UCSD-AML1 (cell line): ENCODE results near the gene PNKD.
"Not testable (repeated sequence)": the region's sequence is repeated elsewhere in the genome, so short reads cannot be mapped to it uniquely, and the experiment has no call there.

Experiments used
- DNase-seq: peaks from one replicate; lab custom pipeline; 2025; ENCODE audit not compliant: unreplicated experiment; lab: John Stamatoyannopoulos, UW

The PNKD gene

GRCh38 chr2:218314764-218315163 is 44.4 kb downstream of the PNKD start:
- DNase-seq, result not testable (repeated sequence)

GRCh38 chr2:218315397-218315796 is 45.1 kb downstream of the PNKD start:
- no peak for DNase-seq

GRCh38 chr2:218317303-218317630 is 46.9 kb downstream of the PNKD start:
- DNase-seq, result no peak

- no peak for DNase-seq
Measured at GRCh38 chr2:218317835-218318234, 47.5 kb downstream of the PNKD start.

- no peak for DNase-seq
Measured at GRCh38 chr2:218318241-218318640, 47.9 kb downstream of the PNKD start.

- no peak for DNase-seq
Measured at GRCh38 chr2:218319813-218320365, 49.6 kb downstream of the PNKD start.

GRCh38 chr2:218320704-218321336 is 50.5 kb downstream of the PNKD start:
- no peak for DNase-seq

GRCh38 chr2:218322768-218323525 is 52.6 kb downstream of the PNKD start:
- peak; percentile 93 for DNase-seq

GRCh38 chr2:218323526-218324472 is 53.5 kb downstream of the PNKD start:
- peak; percentile 75 for DNase-seq

GRCh38 chr2:218325566-218326160 is 55.3 kb downstream of the PNKD start:
- no peak for DNase-seq

GRCh38 chr2:218326315-218326714 is 56.0 kb downstream of the PNKD start:
- no peak for DNase-seq

GRCh38 chr2:218327451-218328210 is 57.3 kb downstream of the PNKD start:
- no peak for DNase-seq

- DNase-seq, result no peak
Measured at GRCh38 chr2:218328294-218328693, 58.0 kb downstream of the PNKD start.

GRCh38 chr2:218329027-218329825 is 58.9 kb downstream of the PNKD start:
- DNase-seq, result no peak

GRCh38 chr2:218329826-218330593 is 59.7 kb downstream of the PNKD start:
- DNase-seq, result no peak

GRCh38 chr2:218331745-218332144 is 61.4 kb downstream of the PNKD start:
- no peak for DNase-seq

GRCh38 chr2:218332288-218332687 is 62.0 kb downstream of the PNKD start:
- peak; percentile 62 for DNase-seq

- DNase-seq, result peak; percentile 85
Measured at GRCh38 chr2:218332920-218333645, 62.8 kb downstream of the PNKD start.
